Heart left ventricle (tissue), 16 donors: Measurements from ENCODE around the gene FCGR3B. TPM values are rescaled to one million over a fixed set of nuclear protein-coding genes. Genes with fewer than 3 reads are reported as not detected.
"Not testable (repeated sequence)": the region's sequence is repeated elsewhere in the genome, so short reads cannot be mapped to it uniquely, and the experiment has no call there.

Experiments
- ATAC-seq, 4 donors: fragments of 200-7000 bp; cut with Tn5 transposase; one replicate each; pipeline ENCODE4 v1.9.1; 2020 to 2022; ENCODE audit warnings: moderate library complexity in 4 of 4, mild to moderate bottlenecking in 3 of 4, moderate number of reproducible peaks in 1 of 4
- DNase-seq, 5 donors: peaks; one replicate each; pipeline ENCODE4 v3.0.0-alpha.2; 2020
- H3K27ac ChIP-seq, 12 donors: fragments of 200-600 bp; sonication (generic) in 4 of 12; one replicate each; pipeline versions ENCODE4 v1.5.0 to v1.8.0; 2016 to 2022; ENCODE audit warnings: mild to moderate bottlenecking in 2 of 12
- H3K27me3 ChIP-seq, 9 donors: fragments of 200-600 bp; sonication (generic) in 2 of 9; one replicate each; pipeline versions ENCODE4 v1.5.1 to v1.8.0; 2016 to 2022; ENCODE audit warnings: mild to moderate bottlenecking in 3 of 9
- H3K36me3 ChIP-seq, 9 donors: fragments of 200-600 bp; sonication (generic) in 2 of 9; one replicate each; pipeline versions ENCODE4 v1.5.0 to v1.8.0; 2018 to 2022; ENCODE audit warnings: mild to moderate bottlenecking in 2 of 9
- H3K4me1 ChIP-seq, 12 donors: fragments of 200-600 bp; sonication (generic) in 4 of 12; one replicate each; pipeline versions ENCODE4 v1.5.0 to v1.8.0; 2016 to 2022; ENCODE audit warnings: mild to moderate bottlenecking in 3 of 12
- H3K4me3 ChIP-seq, 12 donors: fragments of 200-600 bp; sonication (generic) in 4 of 12; one replicate each; pipeline versions ENCODE4 v1.5.0 to v1.8.0; 2017 to 2022; ENCODE audit warnings: mild to moderate bottlenecking in 9 of 12, moderate library complexity in 4 of 12
- H3K9me3 ChIP-seq, 12 donors: fragments of 200-600 bp; sonication (generic) in 4 of 12; one replicate each; pipeline versions ENCODE4 v1.5.0 to v1.8.0; 2016 to 2022; ENCODE audit warnings: mild to moderate bottlenecking in 1 of 12
- CTCF ChIP-seq, 12 donors: fragments of 200-600 bp; sonication (generic) in 4 of 12; IDR thresholded peaks; one replicate each; pipeline versions ENCODE4 v1.5.0 to v1.8.0; 2018 to 2022; ENCODE audit warnings: antibody characterized with exemption in 12 of 12, mild to moderate bottlenecking in 5 of 12
- WGBS, 4 donors: extraction: QIAGEN DNeasy Blood & Tissue Kit in 2 of 4; methylation state at CpG; one replicate each; pipeline versions ENCODE4 v1.1.5 to v1.1.7; 2013 to 2018; 5-methylcytosine and 5-hydroxymethylcytosine counted together
- intact Hi-C, 10 donors: fragments of 100-400 bp; cut with DNase I; formaldehyde crosslinking; loops; one replicate each; pipeline versions ENCODE4 v1.11.1 to v1.14.2; 2022
- polyA plus RNA-seq, 2 donors: library from polyadenylated mRNA; stranded (reverse); fragments of 200-250 nt; gene quantifications; one replicate each; pipeline ENCODE4 v1.2.3, GENCODE V29; 2013
- total RNA-seq, 9 donors: library from RNA; depleted of rRNA in 2 of 9; stranded (reverse); fragments of >200 nt in 2 of 9; fragmentation: NEBNext Ultra II Directional in 3 of 9; extraction: Animal tissue kit (Norgen Biotek cat#: 25700) in 3 of 9; gene quantifications; one replicate each; pipeline versions ENCODE4 v1.1.0 to v1.2.4, GENCODE V29; 2016 to 2023
- donor health status: ischemic (EF 13 %, LVEDD 7.1; RV severe dilation, severe dysfunction).
- donor health status: healthy with polysubstance abuse.
- donor health status: DM: no; HTN: yes; CAD: no.
- donor health status: DM: no; HTN: no; CAD: no.
- donor health status: ischemic (EF 25% LVEDD 6.9; RV normal size, moderate dysfunction).
- donor health status: ischemic (EF 25% LVEDD 5.7; RV mildly dilated, moderate dysfunction).
- donor health status: healthy.
- donor health status: DM: yes; HTN: yes; CAD: no.
- donor health status: ischemic (EF 35%, LVEDD 5.7; RV mildly dilated, moderate dysfunction).
- donor health status: nonischemic (EF 11% LVEDD 7.7; RV severe dilation, severe dysfunction).
- donor health status: DM: yes; HTN: yes; CAD: no.
- donor health status: PGD.
- donor health status: ischemic (EF 29% LVEDD 5.4; RV normal size, mild dysfunction).
- donor health status: nonischemic (EF 23%, LVEDD 6.1; RV moderate dilation, normal function).

FCGR3B gene
- total and polyA plus RNA-seq, 11 donors: 0.15 to 12.7 (median 1.7) TPM

- not testable (repeated sequence) for DNase-seq, H3K9me3 ChIP-seq, H3K27me3 ChIP-seq, H3K27ac ChIP-seq, H3K36me3 ChIP-seq, H3K4me3 ChIP-seq
- peak in 3 of 4 donors; percentile 53 to 66 (median 64) for ATAC-seq
- peak; percentile 27 to 63 (median 40) for TF ChIP-seq CTCF (IDR thresholded peaks at IDR 0.05)
- peaks cover 0 to 11% (median 0%) of the 10 kb centered on the region in 12 donors for H3K4me1 ChIP-seq
- intact Hi-C loops: loop anchor here in 6 of 10 donors (2.0 to 5.0 kb wide), 3 partner anchors 90 to 95 kb away; no protein-coding TSS in a partner anchor
- 53 to 67% (median 57%) methylated on average over 11 of the region's 13 CpGs for WGBS, 4 donors
Measured at GRCh38 chr1:161647507-161648360, 16.8 kb upstream of the FCGR3B start.

GRCh38 chr1:161644855-161645254 is 13.9 kb upstream of the FCGR3B start:
- H3K9me3 ChIP-seq, H3K4me3 ChIP-seq, H3K36me3 ChIP-seq, DNase-seq, H3K27me3 ChIP-seq, ATAC-seq: not testable (repeated sequence)
- H3K4me1 ChIP-seq: peaks cover 0 to 11% (median 0%) of the 10 kb centered on the region in 12 donors
- intact Hi-C loops: loop anchor here in 4 of 10 donors (5.0 kb wide), 2 partner anchors 92 to 97 kb away; no protein-coding TSS in a partner anchor
- H3K27ac ChIP-seq: peak overlapping the region in 1 of 12 donors; percentile 83
- 44 to 55% (median 48%) methylated on average over 1 of the region's 1 CpG for WGBS, 4 donors

GRCh38 chr1:161643481-161644208 is 12.7 kb upstream of the FCGR3B start:
- H3K9me3 ChIP-seq, H3K36me3 ChIP-seq, H3K4me3 ChIP-seq, DNase-seq, intact Hi-C loops, H3K27me3 ChIP-seq: not testable (repeated sequence)
- Histone ChIP-seq H3K27ac (peak overlapping the region in 2 of 12 donors; percentile 17 to 83), H3K4me1 (peaks cover 0 to 11% (median 0%) of the 10 kb centered on the region in 12 donors)
- WGBS, 4 donors: 80 to 88% (median 83%) methylated on average over 3 to 5 of the region's 5 CpGs
- peak in 3 of 4 donors; percentile 49 to 82 (median 79) for ATAC-seq

- H3K36me3 ChIP-seq, H3K9me3 ChIP-seq, H3K27me3 ChIP-seq, DNase-seq, intact Hi-C loops, H3K4me3 ChIP-seq: not testable (repeated sequence)
- Histone ChIP-seq H3K4me1 (peaks cover 0 to 11% (median 0%) of the 10 kb centered on the region in 12 donors), H3K27ac (peak overlapping the region in 1 of 12 donors; percentile 83)
- ATAC-seq: peak in 3 of 4 donors; percentile 52 to 79 (median 79)
- peak in 3 of 12 donors; percentile 10 to 15 (median 11) for TF ChIP-seq CTCF (IDR thresholded peaks at IDR 0.05)
- 60 to 75% (median 71%) methylated on average over 1 of the region's 1 CpG; no CpG with 5 or more reads in 1 of the 4 donors for WGBS, 4 donors
Measured at GRCh38 chr1:161642697-161643096, 11.7 kb upstream of the FCGR3B start.

- ATAC-seq, H3K4me1 ChIP-seq, H3K36me3 ChIP-seq, H3K9me3 ChIP-seq, H3K27ac ChIP-seq, H3K4me3 ChIP-seq, DNase-seq, intact Hi-C loops, H3K27me3 ChIP-seq: not testable (repeated sequence)
- WGBS, 4 donors: 59 to 73% (median 64%) methylated on average over 1 to 2 of the region's 2 CpGs; no CpG with 5 or more reads in 1 of the 4 donors
Measured at GRCh38 chr1:161639203-161639602, 8.2 kb upstream of the FCGR3B start.

GRCh38 chr1:161638251-161638993 is 7.4 kb upstream of the FCGR3B start:
- H3K4me1 ChIP-seq, H3K4me3 ChIP-seq, H3K36me3 ChIP-seq, H3K27me3 ChIP-seq, H3K27ac ChIP-seq, H3K9me3 ChIP-seq, ATAC-seq, DNase-seq, intact Hi-C loops: not testable (repeated sequence)
- WGBS, 4 donors: 0 to 76% (median 65%) methylated on average over 1 to 6 of the region's 6 CpGs

GRCh38 chr1:161636976-161637375 is 6.0 kb upstream of the FCGR3B start:
- H3K9me3 ChIP-seq, ATAC-seq, H3K4me3 ChIP-seq, DNase-seq, H3K36me3 ChIP-seq, H3K27me3 ChIP-seq, H3K4me1 ChIP-seq, H3K27ac ChIP-seq, intact Hi-C loops: not testable (repeated sequence)
- WGBS, 4 donors: 73 to 93% (median 87%) methylated on average over 3 of the region's 3 CpGs
